Transverse colon (tissue), 4 donors: ENCODE data around the gene SF1. TPM values are rescaled to one million over a fixed set of nuclear protein-coding genes. Genes with fewer than 3 reads are reported as not detected.
A peak's percentile ranks its signal among the peaks of the same experiment; 100 is the strongest.

ENCODE experiments used
- DNase-seq: peaks from one replicate; pipeline ENCODE4 v3.0.0-alpha.2; 2019
- H3K27ac ChIP-seq, 4 donors: fragments of 200-600 bp; sonication (generic); 2 replicates each; pipeline ENCODE4 v1.5.1; 2016 to 2018; ENCODE audit warnings: inconsistent platforms in 4 of 4
- H3K27me3 ChIP-seq: fragments of 200-600 bp; sonication (generic); 2 replicates; pipeline ENCODE4 v1.5.1; 2017; ENCODE audit warnings: inconsistent platforms
- H3K36me3 ChIP-seq, 4 donors: fragments of 200-600 bp; sonication (generic); 2 replicates each; pipeline ENCODE4 v1.5.1; 2017 to 2019; ENCODE audit warnings: inconsistent platforms in 4 of 4
- H3K4me1 ChIP-seq, 4 donors: fragments of 200-600 bp; sonication (generic); 2 replicates each; pipeline ENCODE4 v1.5.1; 2017 to 2020; ENCODE audit warnings: inconsistent platforms in 4 of 4
- H3K4me3 ChIP-seq, 4 donors: fragments of 200-600 bp; sonication (generic); 1 replicate in 1 of 4; 2 replicates in 3 of 4; pipeline versions ENCODE4 v1.5.1 to v1.6.1; 2017 to 2019; ENCODE audit warnings: inconsistent platforms in 4 of 4
- H3K9me3 ChIP-seq, 2 donors: fragments of 200-600 bp; sonication (generic); 2 replicates each; pipeline ENCODE4 v1.5.1; 2017 to 2019; ENCODE audit warnings: inconsistent platforms in 2 of 2
- CTCF ChIP-seq, 5 experiments: fragments of 200-600 bp in 3 of 5; fragments of 450-650 bp in 2 of 5; sonication (generic) in 3 of 5; IDR thresholded peaks; 1 replicate in 2 of 5; 2 replicates in 3 of 5; pipeline ENCODE4 v1.5.1; 2016 to 2017; ENCODE audit warnings: antibody characterized with exemption in 5 of 5, inconsistent platforms in 3 of 5, mild to moderate bottlenecking in 2 of 5, moderate library complexity in 1 of 5
- EP300 ChIP-seq: sonication (generic); formaldehyde crosslinking; IDR thresholded peaks from one replicate; pipeline ENCODE4 v1.6.1; 2017; ENCODE audit warnings: antibody characterized with exemption, low read depth
- POLR2A ChIP-seq: fragments of 450-650 bp; IDR thresholded peaks from one replicate; pipeline ENCODE4 v1.6.1; 2016; ENCODE audit warnings: antibody characterized with exemption, mild to moderate bottlenecking, moderate library complexity
- POLR2AphosphoS5 ChIP-seq, 3 donors: sonication (generic); formaldehyde crosslinking; IDR thresholded peaks; one replicate each; pipeline ENCODE4 v1.6.1; 2016; ENCODE audit warnings: antibody characterized with exemption in 3 of 3
- WGBS, 2 donors: methylation state at CpG; one replicate each; pipeline ENCODE4 v1.1.5; 2018; ENCODE audit warnings: low coverage in 1 of 2; 5-methylcytosine and 5-hydroxymethylcytosine counted together
- in situ Hi-C, 4 donors: fragments of 200-750 bp; cut with MboI; loops; one replicate each; pipeline versions ENCODE4 v1.15.0 to v1.15.1; 2017; ENCODE audit warnings: low sequenced_read_pairs in 3 of 4, low pct_ligation_motif_present in 1 of 4, low pct_unique_long_range_greater_than_20kb in 1 of 4
- intact Hi-C: fragments of 100-400 bp; cut with DNase I; formaldehyde crosslinking; loops from one replicate; pipeline ENCODE4 v1.15.1; 2023; ENCODE audit warnings: low total_unique reads
- total RNA-seq, 4 donors: library from RNA; depleted of rRNA; stranded (reverse); fragments of >200 nt; gene quantifications; one replicate each; pipeline ENCODE4 v1.1.0, GENCODE V29; 2016

SF1 gene
- total RNA-seq, 4 donors from 2014 or later, result 196 to 458 (median 377) TPM

DNA sequence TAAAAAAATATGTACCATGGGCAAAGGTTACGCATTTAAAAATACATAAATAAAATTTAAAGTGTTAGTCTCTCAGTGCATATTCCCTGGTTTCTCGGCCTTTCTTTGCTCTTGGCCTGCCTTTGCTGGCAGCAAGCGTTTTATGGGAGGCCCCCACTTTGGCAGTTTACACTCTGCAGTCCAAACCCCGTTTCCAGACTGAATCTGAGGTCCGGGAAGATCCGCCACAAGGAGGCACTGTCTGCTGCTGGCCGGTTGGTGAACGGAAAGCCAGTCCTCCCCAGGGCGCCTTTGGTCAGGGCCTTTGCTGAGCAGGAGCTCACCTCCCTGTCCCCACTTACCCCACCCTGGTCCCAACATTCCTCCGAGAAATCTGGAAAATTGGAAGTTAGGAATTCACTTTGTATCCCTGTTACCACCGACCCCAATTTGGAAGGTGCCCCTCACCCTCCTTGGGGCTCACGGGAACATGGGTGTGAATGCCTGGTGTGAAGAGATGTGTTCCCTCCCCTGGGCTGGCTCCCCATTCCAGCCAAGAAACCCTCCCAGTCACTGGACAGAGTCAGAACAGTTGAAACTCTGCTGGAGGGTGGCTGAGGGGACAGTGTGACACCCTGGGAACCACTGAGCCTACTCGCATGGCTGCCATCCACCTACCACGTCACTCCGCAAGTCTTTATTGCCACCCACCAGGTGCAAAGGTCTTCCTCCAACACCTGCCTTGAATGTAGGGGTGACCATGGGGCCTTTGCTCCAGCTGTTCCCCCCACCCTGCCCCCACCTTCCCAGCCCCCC, 9.4 kb upstream of the SF1 start:
- peak overlapping the region in 1 of 4 donors; percentile 7 for H3K27ac ChIP-seq
- no peak overlapping the region for H3K4me3 ChIP-seq
- no peaks in the 10 kb centered on the region for H3K9me3 ChIP-seq
- 37 to 67% methylated on average over 2 to 15 of the region's 15 CpGs for WGBS, 2 donors
- no peaks in the 10 kb centered on the region for H3K27me3 ChIP-seq
- no peaks in the 10 kb centered on the region for H3K36me3 ChIP-seq
- in situ Hi-C loops, result no loop called here
- peak; percentile 82 for DNase-seq
- H3K4me1 ChIP-seq, result peaks cover 0 to 21% (median 3%) of the 10 kb centered on the region in 4 donors
- intact Hi-C loops, result no loop called here
- TF ChIP-seq CTCF (IDR thresholded peaks at IDR 0.05) (peak; percentile 65 to 76 (median 73)), POLR2A (no peak)

DNA sequence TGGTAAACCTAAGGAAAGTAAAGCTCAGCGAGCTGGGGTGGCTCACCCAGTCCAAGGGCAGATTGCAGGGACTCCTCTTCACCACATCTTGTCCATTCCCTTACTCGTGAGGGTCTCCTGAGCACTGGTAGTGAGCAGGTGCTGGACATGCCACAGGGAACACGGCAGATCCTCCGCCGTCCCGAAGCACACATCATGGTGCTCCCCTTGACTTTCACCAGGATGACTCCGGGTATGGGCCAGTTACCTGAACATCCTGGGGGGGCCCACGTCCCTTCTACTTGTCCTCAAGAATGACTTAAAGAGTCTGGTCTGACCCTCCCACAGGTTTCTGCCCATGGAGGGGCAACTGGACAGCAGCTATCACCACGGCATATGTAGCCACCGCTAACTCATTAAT, 8.0 kb upstream of the SF1 start:
- WGBS, 2 donors, result 94% methylated on average over 10 of the region's 10 CpGs; no CpG with 5 or more reads in 1 of the 2 donors
- no peak for DNase-seq
- intact Hi-C loops, result no loop called here

GRCh38 chr11:64784813-64785581, 6.7 kb upstream of the SF1 start:
- Histone ChIP-seq H3K27ac (peak overlapping the region in 2 of 4 donors; percentile 3 to 25), H3K36me3 (no peaks in the 10 kb centered on the region), H3K27me3 (no peaks in the 10 kb centered on the region), H3K9me3 (no peaks in the 10 kb centered on the region), H3K4me3 (no peak overlapping the region), H3K4me1 (peaks cover 0 to 26% (median 3%) of the 10 kb centered on the region in 4 donors)
- in situ Hi-C loops (no loop called here), intact Hi-C loops (no loop called here)
- TF ChIP-seq EP300 (no peak), POLR2AphosphoS5 (IDR thresholded peaks at IDR 0.05) (peak in 1 of 3 donors; percentile 6), POLR2A (no peak)
- no peak for DNase-seq
- 51 to 52% methylated on average over 10 to 12 of the region's 12 CpGs for WGBS, 2 donors

More for the DNA sequence above, 8.0 kb upstream of the SF1 start:
- Histone ChIP-seq H3K4me1 (peaks cover 0 to 21% (median 3%) of the 10 kb centered on the region in 4 donors), H3K9me3 (no peaks in the 10 kb centered on the region), H3K27me3 (no peaks in the 10 kb centered on the region), H3K27ac (no peak overlapping the region), H3K36me3 (no peaks in the 10 kb centered on the region), H3K4me3 (no peak overlapping the region)
- in situ Hi-C loops, result no loop called here
- TF ChIP-seq CTCF (IDR thresholded peaks at IDR 0.05) (no peak), POLR2AphosphoS5 (IDR thresholded peaks at IDR 0.05) (no peak), EP300 (no peak), POLR2A (no peak)

DNA sequence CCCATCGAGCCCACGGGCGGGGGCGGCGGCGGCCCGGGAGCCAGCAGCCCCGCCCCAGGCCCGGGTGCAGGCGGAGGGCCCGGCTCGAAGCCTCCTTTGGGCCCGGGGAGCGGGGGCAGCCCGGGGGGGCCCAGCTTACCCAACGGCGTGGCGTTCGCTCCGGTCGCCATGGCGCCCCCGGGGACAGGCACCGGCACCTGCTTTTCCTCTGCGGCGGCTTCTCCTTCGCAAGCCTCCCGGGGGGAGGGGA, 194 bp downstream of the SF1 start:
- intact Hi-C loops (no loop called here), in situ Hi-C loops (no loop called here)
- H3K4me1 ChIP-seq, result peaks cover 15 to 55% (median 24%) of the 10 kb centered on the region in 4 donors

More for the DNA sequence above, 194 bp downstream of the SF1 start:
- no peaks in the 10 kb centered on the region for H3K27me3 ChIP-seq
- no peak for DNase-seq
- H3K4me3 ChIP-seq, result peak overlapping the region; percentile 94 to 99 (median 99)
- H3K27ac ChIP-seq, result peak overlapping the region; percentile 99 to 100 (median 100)
- no peaks in the 10 kb centered on the region for H3K9me3 ChIP-seq
- TF ChIP-seq POLR2A (no peak), POLR2AphosphoS5 (IDR thresholded peaks at IDR 0.05) (no peak), EP300 (no peak), CTCF (IDR thresholded peaks at IDR 0.05) (no peak)
- H3K36me3 ChIP-seq, result peaks cover 0 to 35% (median 17%) of the 10 kb centered on the region in 4 donors
- WGBS, 2 donors, result 0% methylated on average over 18 of the region's 28 CpGs; no CpG with 5 or more reads in 1 of the 2 donors
